AG09319 (cell line): ENCODE results near the gene DIAPH2.

Source experiments
- DNase-seq: peaks from one replicate; pipeline ENCODE4 v3.0.0-alpha.2; 2010; ENCODE audit warnings: low read depth; ENCODE audit errors: extremely low read depth
- CTCF ChIP-seq: IDR thresholded peaks from 2 replicates; pipeline ENCODE4 v1.5.1; 2011; ENCODE audit warnings: low read depth, mild to moderate bottlenecking, inconsistent platforms, low read length, moderate library complexity

Gene DIAPH2

GRCh38 chrX:97539970-97540519 lies 855.4 kb downstream of the DIAPH2 start:
- no peak for DNase-seq
- no peak for TF ChIP-seq CTCF

GRCh38 chrX:97547877-97548578 lies 863.4 kb downstream of the DIAPH2 start:
- TF ChIP-seq CTCF: no peak
- no peak for DNase-seq

GRCh38 chrX:97551821-97552220 lies 867.2 kb downstream of the DIAPH2 start:
- DNase-seq: no peak
- no peak for TF ChIP-seq CTCF

- TF ChIP-seq CTCF: no peak
- no peak for DNase-seq
Measured at GRCh38 chrX:97553833-97554232, 869.2 kb downstream of the DIAPH2 start.

GRCh38 chrX:97556359-97556758 lies 871.7 kb downstream of the DIAPH2 start:
- no peak for DNase-seq
- no peak for TF ChIP-seq CTCF

- peak; percentile 18 for DNase-seq
- no peak for TF ChIP-seq CTCF
Measured at GRCh38 chrX:97563531-97564133, 879.0 kb downstream of the DIAPH2 start.

- DNase-seq: no peak
- TF ChIP-seq CTCF: no peak
Measured at GRCh38 chrX:97564496-97564895, 879.9 kb downstream of the DIAPH2 start.
